Measurements from ENCODE around the gene HABP4.
"Not testable (repeated sequence)": the region's sequence is repeated elsewhere in the genome, so short reads cannot be mapped to it uniquely, and the experiment has no call there.

The HABP4 gene

GRCh38 chr9:96496368-96497116, 46.6 kb downstream of the HABP4 start:
- in situ Hi-C loops (cut with HindIII; ENCODE audit: low sequenced_read_pairs) = no loop called here

DNA sequence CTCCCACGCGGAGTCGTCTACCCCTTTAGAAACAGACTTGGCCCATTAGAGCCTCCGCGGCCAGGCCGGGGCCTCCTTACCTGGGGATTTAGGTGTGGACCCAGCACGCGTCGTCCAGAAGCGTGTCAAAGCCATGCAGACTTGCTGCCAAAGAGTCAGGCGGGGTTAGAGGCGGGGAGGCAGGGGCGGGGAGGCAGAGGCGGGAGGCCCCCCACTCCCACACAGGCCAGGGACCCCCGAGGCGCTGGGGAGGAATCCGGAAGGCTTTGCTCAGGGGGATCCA, 47.1 kb downstream of the HABP4 start:
- in situ Hi-C loops (cut with HindIII; ENCODE audit: low sequenced_read_pairs) = no loop called here

DNA sequence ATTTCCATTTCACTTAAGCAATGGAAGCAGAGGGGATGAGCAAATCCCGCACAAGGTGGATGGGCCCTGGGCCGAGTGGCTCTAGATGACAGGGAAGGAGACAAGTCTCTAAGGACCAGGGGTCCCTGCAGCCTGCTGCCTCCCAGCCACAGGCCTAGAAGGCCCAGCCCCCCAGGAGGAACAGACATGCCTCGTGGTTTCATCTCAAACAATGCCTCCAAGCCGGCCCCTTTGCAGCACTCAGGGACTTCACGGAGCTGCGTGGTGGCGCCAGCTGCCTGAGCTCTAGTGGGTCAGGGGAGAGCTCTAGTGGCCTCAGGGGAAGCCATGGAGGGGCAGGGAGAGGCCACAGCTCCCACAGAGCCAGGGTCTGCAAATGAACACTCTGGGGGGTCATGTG, 48.8 kb downstream of the HABP4 start:
- in situ Hi-C loops (cut with HindIII; ENCODE audit: low sequenced_read_pairs) = no loop called here

DNA sequence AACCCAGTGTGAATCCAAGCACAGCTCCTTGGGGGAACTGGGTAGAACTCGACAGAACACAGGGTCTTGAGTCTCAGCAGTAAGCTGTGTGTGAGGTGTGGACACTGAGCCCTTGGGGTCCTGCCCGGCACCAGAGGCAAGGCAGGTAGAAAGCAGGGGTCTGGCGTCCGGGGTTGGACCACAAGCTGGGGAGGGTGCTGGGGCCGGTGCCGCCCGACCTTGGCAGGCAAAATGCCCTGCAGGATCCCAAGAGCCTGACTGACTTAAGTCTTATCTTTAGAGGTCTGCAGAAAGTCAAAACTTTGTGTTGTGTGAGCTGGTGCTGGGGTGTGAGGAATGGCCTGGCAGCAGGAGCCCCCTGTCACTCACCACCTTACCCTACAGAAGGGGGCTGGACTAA, 49.3 kb downstream of the HABP4 start:
- in situ Hi-C loops (cut with HindIII; ENCODE audit: low sequenced_read_pairs) = no loop called here

DNA sequence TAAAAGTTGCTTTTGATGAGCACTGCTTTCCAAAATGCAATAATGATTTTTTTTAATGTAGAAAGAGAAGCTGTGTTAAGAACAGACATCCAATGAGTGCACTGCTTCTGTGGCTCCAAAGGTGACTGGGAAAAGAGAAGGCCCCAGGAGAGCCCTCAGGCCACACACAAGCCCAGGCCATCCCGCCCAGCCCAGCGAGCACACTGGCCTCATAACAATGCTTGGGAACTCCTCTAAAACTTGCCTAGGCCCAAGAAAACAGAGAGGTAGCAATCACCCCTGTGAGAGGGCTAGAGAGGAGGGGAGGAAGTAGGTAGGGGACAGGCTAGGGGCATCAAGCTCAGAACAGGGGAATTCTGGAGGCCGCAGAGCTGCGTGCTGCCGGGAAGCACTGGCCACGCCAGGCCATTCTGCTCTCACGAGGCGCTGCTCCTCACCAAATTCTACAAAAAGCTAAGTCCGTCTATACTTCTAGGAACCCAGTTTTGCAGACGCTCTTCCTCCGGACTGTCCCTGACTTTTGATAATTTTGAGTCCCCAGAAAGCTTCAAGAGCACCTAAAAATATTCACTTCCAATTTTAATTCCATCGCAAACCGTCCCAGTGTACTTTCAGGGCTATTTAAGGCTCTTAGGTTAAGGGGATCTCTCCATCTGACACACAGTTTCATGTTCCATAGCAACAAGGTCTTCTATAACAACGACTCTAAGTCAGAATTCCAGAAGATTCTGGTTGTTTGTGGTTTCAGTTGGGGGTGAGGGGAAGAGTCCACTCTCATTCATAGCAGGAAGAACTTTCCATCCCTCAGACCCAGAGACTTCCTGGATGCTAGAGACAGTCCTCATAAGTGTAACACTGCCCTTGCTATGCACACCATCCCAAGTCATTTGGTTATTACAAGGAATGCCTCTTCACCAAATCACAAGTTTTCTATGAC, 51.0 kb downstream of the HABP4 start:
- in situ Hi-C loops (cut with HindIII; ENCODE audit: low sequenced_read_pairs) = no loop called here

GRCh38 chr9:96501633-96502538, 51.9 kb downstream of the HABP4 start:
- in situ Hi-C loops (cut with HindIII; ENCODE audit: low sequenced_read_pairs) = no loop called here

GRCh38 chr9:96502539-96503373, 52.8 kb downstream of the HABP4 start:
- in situ Hi-C loops (cut with HindIII; ENCODE audit: low sequenced_read_pairs) = no loop called here

DNA sequence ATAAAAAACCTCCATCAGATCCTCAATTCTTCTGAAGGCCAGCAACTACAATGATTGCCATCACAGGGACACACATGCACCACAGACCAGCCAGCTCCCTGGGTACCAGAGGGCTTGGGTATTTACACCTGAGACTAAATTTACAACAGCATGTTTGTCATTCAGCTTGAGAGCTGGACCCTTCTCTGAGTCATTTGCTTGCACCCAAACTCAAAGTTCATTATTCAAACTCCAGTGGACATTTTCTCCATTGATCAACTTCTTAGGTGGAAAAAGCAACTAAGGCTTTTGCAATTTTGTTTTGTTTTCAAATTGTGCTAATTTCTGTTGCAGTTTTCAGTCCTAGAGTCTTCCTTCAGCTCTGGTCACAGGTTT, 53.4 kb downstream of the HABP4 start:
- in situ Hi-C loops (cut with HindIII; ENCODE audit: low sequenced_read_pairs) = not testable (repeated sequence)

- in situ Hi-C loops (cut with HindIII; ENCODE audit: low sequenced_read_pairs) = no loop called here
Observed at GRCh38 chr9:96503918-96504317, 53.9 kb downstream of the HABP4 start.

DNA sequence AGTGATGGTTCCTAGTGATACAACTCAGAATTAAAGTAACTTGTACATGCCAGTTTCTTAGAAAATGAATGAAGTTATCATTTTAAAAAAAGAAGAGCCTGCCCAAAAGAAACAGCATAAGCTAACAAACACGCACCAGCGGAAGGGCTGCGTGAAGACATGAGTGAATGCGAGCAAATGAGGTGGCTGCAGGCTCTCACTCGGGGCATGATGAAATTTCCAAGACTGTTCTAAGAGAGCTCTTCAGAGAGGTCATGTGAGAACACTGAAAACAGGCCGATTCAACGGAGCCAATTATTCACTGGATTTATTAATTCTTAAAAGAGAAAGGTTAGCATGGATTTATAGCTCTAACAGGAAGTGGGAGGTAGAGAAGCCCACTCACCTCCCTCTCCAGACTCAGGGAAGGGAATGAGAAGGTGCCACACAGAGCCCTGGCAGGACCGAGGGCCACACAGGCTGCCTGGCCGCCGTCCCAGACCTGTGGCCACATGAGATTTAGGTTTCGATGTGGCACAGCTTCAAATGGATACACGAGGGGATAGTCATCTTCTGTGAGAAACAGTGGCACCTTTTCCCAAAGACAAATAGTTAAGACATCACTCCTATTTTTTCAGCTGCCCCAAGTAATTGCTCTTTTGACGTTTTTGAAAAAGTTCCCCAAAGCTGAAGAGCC, 55.5 kb downstream of the HABP4 start:
- in situ Hi-C loops (cut with HindIII; ENCODE audit: low sequenced_read_pairs) = no loop called here

- in situ Hi-C loops (cut with HindIII; ENCODE audit: low sequenced_read_pairs) = no loop called here
Observed at GRCh38 chr9:96508227-96508940, 58.4 kb downstream of the HABP4 start.

GRCh38 chr9:96509026-96509425, 59.1 kb downstream of the HABP4 start:
- in situ Hi-C loops (cut with HindIII; ENCODE audit: low sequenced_read_pairs) = no loop called here

DNA sequence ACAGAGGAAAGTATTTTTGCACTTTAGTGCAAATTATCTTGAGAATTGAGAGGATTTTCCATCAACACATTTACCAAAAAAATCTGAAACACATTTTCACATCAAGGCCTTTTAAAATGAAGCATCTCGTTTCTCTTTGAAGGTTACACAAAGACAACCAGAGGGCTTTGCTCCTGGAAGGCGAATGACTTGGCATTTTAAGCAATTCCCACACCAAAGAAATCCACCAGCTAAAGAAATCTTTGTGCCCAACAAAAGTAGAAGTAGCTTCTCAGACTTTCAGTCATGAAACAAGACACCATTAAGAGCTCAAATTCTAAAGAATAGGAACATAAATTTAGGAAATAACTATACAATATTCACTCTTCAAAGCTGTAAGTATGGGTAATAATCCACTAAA, 59.9 kb downstream of the HABP4 start:
- in situ Hi-C loops (cut with HindIII; ENCODE audit: low sequenced_read_pairs) = no loop called here

- in situ Hi-C loops (cut with HindIII; ENCODE audit: low sequenced_read_pairs) = no loop called here
Observed at GRCh38 chr9:96510258-96510657, 60.3 kb downstream of the HABP4 start.

DNA sequence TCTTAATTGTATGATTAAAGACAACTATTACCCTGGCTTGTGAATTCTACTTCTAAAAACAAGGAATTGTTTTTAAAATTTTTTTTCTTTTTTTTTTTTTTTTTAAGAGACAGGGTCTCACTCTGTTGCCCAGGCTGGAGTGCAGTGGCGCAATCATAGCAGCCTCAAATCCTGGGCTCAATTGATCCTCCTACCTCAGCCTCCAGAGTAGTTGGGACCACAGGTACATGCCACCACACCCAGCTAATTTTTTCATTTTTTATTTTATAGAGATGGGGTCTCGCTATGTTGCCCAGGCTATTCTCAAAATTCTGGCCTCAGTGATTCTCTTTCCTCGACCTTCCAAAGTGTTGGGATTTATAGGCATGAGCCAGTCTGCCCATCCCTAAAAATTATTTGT, 62.3 kb downstream of the HABP4 start:
- in situ Hi-C loops (cut with HindIII; ENCODE audit: low sequenced_read_pairs) = no loop called here

DNA sequence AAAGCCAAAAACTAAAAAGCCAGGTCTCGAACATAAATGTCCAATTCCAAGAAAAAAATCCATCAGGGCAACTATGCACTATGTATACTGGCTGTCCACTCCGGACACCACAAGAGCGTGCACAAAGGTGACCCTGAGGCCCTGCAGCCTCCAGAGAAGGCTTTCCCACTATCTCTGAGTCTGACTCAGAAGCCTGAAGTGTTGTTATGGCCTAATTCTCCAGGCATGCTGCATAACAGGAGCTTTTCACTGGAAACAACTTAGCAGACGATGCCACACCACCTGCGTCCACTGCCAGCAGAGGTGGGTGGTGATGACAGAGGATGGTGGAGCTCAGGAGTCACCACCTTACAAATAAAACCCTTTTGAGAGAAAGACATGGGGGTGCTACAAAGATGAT, 63.7 kb downstream of the HABP4 start:
- in situ Hi-C loops (cut with HindIII; ENCODE audit: low sequenced_read_pairs) = no loop called here

GRCh38 chr9:96514108-96514799, 64.3 kb downstream of the HABP4 start:
- in situ Hi-C loops (cut with HindIII; ENCODE audit: low sequenced_read_pairs) = no loop called here

GRCh38 chr9:96514800-96515158, 64.8 kb downstream of the HABP4 start:
- in situ Hi-C loops (cut with HindIII; ENCODE audit: low sequenced_read_pairs) = no loop called here
